Natural killer cell (primary cell): ENCODE data around the gene KLK7. TPM values are rescaled to one million over a fixed set of nuclear protein-coding genes. Genes with fewer than 3 reads are reported as not detected.
"Not testable (repeated sequence)": the region's sequence is repeated elsewhere in the genome, so short reads cannot be mapped to it uniquely, and the experiment has no call there.

Source experiments
- ATAC-seq, 3 donors: fragments of 150-1000 bp in 2 of 3; fragments of 200-7000 bp in 1 of 3; cut with Tn5 transposase; 1 replicate in 1 of 3; 2 replicates in 2 of 3; pipeline ENCODE4 v1.10.0; 2021; ENCODE audit warnings: mild to moderate bottlenecking in 2 of 3, moderate library complexity in 2 of 3
- DNase-seq, 2 donors: peaks; one replicate each; pipeline versions ENCODE4 v3.0.0 to v3.0.0-alpha.2; 2013 to 2021; ENCODE audit warnings: mixed read lengths in 1 of 2
- H3K27ac ChIP-seq: one replicate; pipeline ENCODE4 v1.5.1; 2013; ENCODE audit warnings: mild to moderate bottlenecking, low read length
- H3K27me3 ChIP-seq: one replicate; pipeline ENCODE4 v1.6.1; 2013; ENCODE audit warnings: low read length; ENCODE audit not compliant: control insufficient read depth, insufficient read depth
- H3K36me3 ChIP-seq: one replicate; pipeline ENCODE4 v1.6.1; 2013; ENCODE audit warnings: low read length; ENCODE audit not compliant: control insufficient read depth, insufficient read depth
- H3K4me1 ChIP-seq: one replicate; pipeline ENCODE4 v1.6.1; 2013; ENCODE audit warnings: low read length; ENCODE audit not compliant: control insufficient read depth, insufficient read depth
- H3K4me3 ChIP-seq: one replicate; pipeline ENCODE4 v1.5.1; 2013; ENCODE audit warnings: low read length
- H3K9me3 ChIP-seq: one replicate; pipeline ENCODE4 v1.6.1; 2013; ENCODE audit warnings: low read length; ENCODE audit not compliant: control insufficient read depth, insufficient read depth
- H3K27ac Mint-ChIP-seq, 2 donors: one replicate each; pipeline ENCODE4 v1.8.0; 2022; ENCODE audit warnings: mild to moderate bottlenecking in 2 of 2, mixed read lengths in 2 of 2, moderate library complexity in 1 of 2
- H3K27me3 Mint-ChIP-seq, 2 donors: one replicate each; pipeline ENCODE4 v1.8.0; 2022; ENCODE audit warnings: low read depth in 2 of 2, mixed read lengths in 2 of 2
- H3K36me3 Mint-ChIP-seq: one replicate; pipeline ENCODE4 v1.8.0; 2022; ENCODE audit warnings: mixed read lengths
- H3K4me1 Mint-ChIP-seq, 2 donors: one replicate each; pipeline ENCODE4 v1.8.0; 2022; ENCODE audit warnings: mixed read lengths in 2 of 2
- H3K4me3 Mint-ChIP-seq: one replicate; pipeline ENCODE4 v1.8.0; 2022; ENCODE audit warnings: mild to moderate bottlenecking, moderate library complexity, mixed read lengths
- H3K9me3 Mint-ChIP-seq, 2 donors: one replicate each; pipeline ENCODE4 v1.8.0; 2022; ENCODE audit warnings: mixed read lengths in 2 of 2
- CTCF ChIP-seq: fragments of 200-600 bp; IDR thresholded peaks from one replicate; pipeline ENCODE4 v1.8.0; 2022; ENCODE audit warnings: antibody characterized with exemption
- WGBS: methylation state at CpG from one replicate; pipeline ENCODE4 v1.1.7; 2013; ENCODE audit warnings: missing lambda C conversion rate; ENCODE audit not compliant: insufficient coverage; 5-methylcytosine and 5-hydroxymethylcytosine counted together
- intact Hi-C: fragments of 100-400 bp; cut with micrococcal nuclease; formaldehyde crosslinking; loops from one replicate; pipeline ENCODE4 v1.14.2; 2022
- total RNA-seq, 4 donors: library from RNA; stranded (reverse); fragments of 120-200 nt in 1 of 4; gene quantifications; one replicate each; pipeline versions ENCODE4 v1.2.3 to v1.2.4, GENCODE V29; 2013 to 2022

Gene KLK7
- total RNA-seq, 3 donors from 2014 or later (not counting 1 experiment from before 2014, with no cell fraction given): not detected

DNA sequence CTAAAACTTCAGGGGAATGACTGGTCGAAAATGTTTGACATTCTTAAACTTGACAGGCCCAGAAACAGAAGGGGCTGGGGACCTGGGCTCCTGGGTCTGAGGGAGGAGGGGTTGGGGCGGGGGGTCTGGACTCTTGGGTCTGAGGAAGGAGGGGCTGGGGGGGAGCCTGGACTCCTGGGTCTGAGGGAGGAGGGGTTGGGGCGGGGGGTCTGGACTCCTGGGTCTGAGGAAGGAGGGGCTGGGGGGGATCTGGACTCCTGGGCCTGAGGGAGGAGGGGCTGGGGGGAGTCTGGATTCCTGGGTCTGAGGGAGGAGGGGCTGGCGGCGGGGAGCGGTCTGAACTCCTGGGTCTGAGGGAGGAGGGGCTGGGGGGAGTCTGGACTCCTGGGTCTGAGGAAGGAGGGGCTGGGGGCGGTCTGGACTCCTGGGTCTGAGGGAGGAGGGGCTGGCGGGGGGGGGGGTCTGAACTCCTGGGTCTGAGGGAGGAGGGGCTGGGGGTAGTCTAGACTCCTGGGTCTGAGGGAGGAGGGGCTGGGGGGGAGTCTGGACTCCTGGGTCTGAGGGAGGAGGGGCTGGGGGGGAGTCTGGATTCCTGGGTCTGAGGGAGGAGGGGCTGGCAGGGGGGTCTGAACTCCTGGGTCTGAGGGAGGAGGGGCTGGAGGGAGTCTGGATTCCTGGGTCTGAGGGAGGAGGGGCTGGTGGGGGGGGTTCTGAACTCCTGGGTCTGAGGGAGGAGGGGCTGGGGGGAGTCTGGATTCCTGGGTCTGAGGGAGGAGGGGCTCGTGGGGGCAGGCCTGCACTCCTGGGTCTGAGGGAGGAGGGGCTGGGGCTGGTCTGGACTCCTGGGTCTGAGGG is 8.8 kb downstream of the KLK7 start:
- H3K9me3 Mint-ChIP-seq: no peaks in the 10 kb centered on the region
- peaks cover 31 to 41% of the 10 kb centered on the region in 2 donors for H3K27me3 Mint-ChIP-seq
- ATAC-seq (no peak), DNase-seq (no peak)
- WGBS: 62% methylated on average over 3 of the region's 9 CpGs
- intact Hi-C loops: no loop called here
- no peaks in the 10 kb centered on the region for H3K27me3 ChIP-seq
- no peaks in the 10 kb centered on the region for H3K4me1 Mint-ChIP-seq
- H3K4me3 ChIP-seq: no peak overlapping the region
- no peaks in the 10 kb centered on the region for H3K36me3 Mint-ChIP-seq
- no peaks in the 10 kb centered on the region for H3K36me3 ChIP-seq
- no peaks in the 10 kb centered on the region for H3K4me1 ChIP-seq
- no peak overlapping the region for H3K4me3 Mint-ChIP-seq
- TF ChIP-seq CTCF: no peak
- H3K27ac ChIP-seq: no peak overlapping the region
- H3K27ac Mint-ChIP-seq: no peak overlapping the region
- no peaks in the 10 kb centered on the region for H3K9me3 ChIP-seq

GRCh38 chr19:50972795-50973376 is 10.8 kb downstream of the KLK7 start:
- Histone ChIP-seq H3K27me3 (no peaks in the 10 kb centered on the region), H3K36me3 (no peaks in the 10 kb centered on the region), H3K9me3 (no peaks in the 10 kb centered on the region), H3K4me3 (no peak overlapping the region), H3K4me1 (no peaks in the 10 kb centered on the region), H3K27ac (no peak overlapping the region)
- Mint-ChIP-seq H3K9me3 (no peaks in the 10 kb centered on the region), H3K36me3 (no peaks in the 10 kb centered on the region), H3K4me3 (no peak overlapping the region), H3K4me1 (no peaks in the 10 kb centered on the region), H3K27ac (no peak overlapping the region), H3K27me3 (peaks cover 36 to 40% of the 10 kb centered on the region in 2 donors)
- intact Hi-C loops: no loop called here
- WGBS: 79% methylated on average over 9 of the region's 9 CpGs
- no peak for TF ChIP-seq CTCF
- DNase-seq (no peak), ATAC-seq (no peak)

DNA sequence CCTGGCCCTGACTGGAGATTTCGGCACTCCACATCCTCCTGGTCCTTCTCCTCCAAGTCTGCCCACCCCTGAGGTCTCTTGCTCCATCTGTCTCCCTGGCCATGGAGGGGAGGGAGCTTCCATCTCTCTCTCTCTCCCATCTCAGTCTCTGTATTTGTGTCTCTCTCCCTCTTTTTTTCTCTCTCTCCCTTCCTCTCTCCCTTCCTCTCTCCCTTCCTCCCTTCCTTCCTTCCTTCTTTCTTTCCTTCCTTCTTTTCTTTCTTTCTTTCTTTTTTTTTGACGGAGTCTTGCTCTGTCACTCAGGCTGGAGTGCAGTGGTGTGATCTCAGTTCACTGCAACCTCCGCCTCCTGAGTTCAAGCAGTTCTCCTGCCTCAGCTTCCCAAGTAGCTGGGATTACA is 13.9 kb downstream of the KLK7 start:
- H3K9me3 ChIP-seq, H3K27ac ChIP-seq, H3K36me3 Mint-ChIP-seq, H3K27ac Mint-ChIP-seq, intact Hi-C loops, H3K4me1 Mint-ChIP-seq, DNase-seq, H3K36me3 ChIP-seq, ATAC-seq, H3K9me3 Mint-ChIP-seq, H3K4me1 ChIP-seq, H3K4me3 ChIP-seq, H3K4me3 Mint-ChIP-seq, H3K27me3 ChIP-seq: not testable (repeated sequence)
- WGBS: 82% methylated on average over 3 of the region's 3 CpGs
- H3K27me3 Mint-ChIP-seq: peaks cover 28% of the 10 kb centered on the region in 2 donors

- no peaks in the 10 kb centered on the region for H3K9me3 ChIP-seq
- H3K9me3 Mint-ChIP-seq: no peaks in the 10 kb centered on the region
- H3K27ac ChIP-seq: no peak within 1 kb of the TSS
- intact Hi-C loops: no loop called here
- 81% methylated on average over 19 of the region's 19 CpGs for WGBS
- TF ChIP-seq CTCF: no peak
- H3K27me3 ChIP-seq: no peaks in the 10 kb centered on the region
- no peaks in the 10 kb centered on the region for H3K36me3 ChIP-seq
- H3K27ac Mint-ChIP-seq: no peak within 1 kb of the TSS
- H3K4me1 Mint-ChIP-seq: no peaks in the 10 kb centered on the region
- H3K4me3 ChIP-seq: no peak within 1 kb of the TSS
- DNase-seq (no peak), ATAC-seq (peak in 1 of 3 donors; percentile 8)
- H3K36me3 Mint-ChIP-seq: no peaks in the 10 kb centered on the region
- no peaks in the 10 kb centered on the region for H3K4me1 ChIP-seq
- no peak within 1 kb of the TSS for H3K4me3 Mint-ChIP-seq
- H3K27me3 Mint-ChIP-seq: peaks cover 30 to 32% of the 10 kb centered on the region in 2 donors
These were observed 14.3 kb downstream of the KLK7 start, which contains the start of gene KLK6 for GRCh38 chr19:50969413-50969760. TSS of gene KLK6 (minus strand) at chr19:50969591. CDS start at chr19:50968104, 1,487 bp downstream.
